ENCODE measurements around the gene FAM83G. TPM values are rescaled to one million over a fixed set of nuclear protein-coding genes. Genes with fewer than 3 reads are reported as not detected.
"Not testable (repeated sequence)": the region's sequence is repeated elsewhere in the genome, so short reads cannot be mapped to it uniquely, and the experiment has no call there.

The FAM83G gene
- total RNA-seq, result 1.8 TPM

DNA sequence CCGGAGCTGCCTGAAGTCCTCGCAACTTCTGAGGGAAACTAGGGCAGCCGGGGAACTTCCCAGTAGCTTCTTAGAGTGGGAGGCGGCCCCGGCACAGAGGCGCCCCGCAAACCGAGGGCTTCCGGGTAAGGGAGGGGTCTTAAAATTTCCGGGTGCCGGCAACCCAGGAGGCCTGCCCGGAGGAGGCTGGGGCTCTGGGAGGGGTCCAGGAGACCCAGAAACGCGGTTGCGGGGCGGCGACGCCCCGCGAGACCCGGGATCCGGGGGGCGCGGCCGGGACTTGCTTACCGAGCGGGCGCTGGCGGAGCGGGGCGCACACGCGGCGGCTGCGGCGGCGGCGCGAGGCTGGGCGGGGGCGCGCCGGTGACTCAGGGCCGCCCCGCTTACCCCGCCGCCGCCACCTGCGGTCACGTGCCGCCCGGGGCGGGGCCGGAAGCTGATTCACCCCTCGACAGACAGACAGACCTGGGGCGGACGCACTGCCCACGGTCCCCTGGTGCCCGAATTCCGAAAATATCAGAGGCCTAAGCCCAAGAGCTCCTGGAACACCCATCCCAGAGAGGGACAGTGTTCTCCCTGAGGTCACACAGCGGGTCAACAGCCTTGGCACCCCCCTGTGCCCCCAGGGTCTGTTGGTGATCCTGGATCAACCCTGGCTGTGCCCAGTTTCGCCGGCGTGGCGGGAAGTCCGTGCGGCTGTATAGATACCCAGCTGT lies at the start of gene FAM83G:
Gene FAM83G, minus strand, starts transcription at position 344 of the 716 bp plus-strand sequence. CDS start 723 bp downstream, outside the sequence.
- DNase-seq (ENCODE audit: low spot score) (peak; percentile 73), ATAC-seq (peak; percentile 57)
- intact Hi-C loops (cut with DNase I), result no loop called here

DNA sequence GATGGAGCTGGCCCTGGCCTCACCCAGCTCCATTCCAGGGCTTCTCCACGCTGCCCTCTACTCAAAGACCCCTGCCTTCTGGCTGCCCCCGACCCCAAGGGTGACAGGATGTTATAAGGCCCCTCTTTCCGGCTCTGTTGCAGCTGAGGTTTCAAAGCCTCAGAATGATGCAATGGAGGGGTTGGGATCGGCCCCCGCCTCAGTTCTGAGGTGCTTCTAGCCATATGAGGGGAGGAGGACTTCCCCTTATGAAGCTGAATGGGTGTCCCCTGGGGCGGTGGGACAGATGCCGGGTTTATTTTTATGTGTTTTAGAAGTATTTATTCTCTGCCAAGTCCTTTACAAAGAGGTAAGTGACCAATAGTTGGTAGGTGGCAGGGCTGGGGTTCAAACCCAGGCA lies 44.3 kb upstream of the FAM83G start:
- intact Hi-C loops (cut with DNase I); ATAC-seq; DNase-seq (ENCODE audit: low spot score): not testable (repeated sequence)

DNA sequence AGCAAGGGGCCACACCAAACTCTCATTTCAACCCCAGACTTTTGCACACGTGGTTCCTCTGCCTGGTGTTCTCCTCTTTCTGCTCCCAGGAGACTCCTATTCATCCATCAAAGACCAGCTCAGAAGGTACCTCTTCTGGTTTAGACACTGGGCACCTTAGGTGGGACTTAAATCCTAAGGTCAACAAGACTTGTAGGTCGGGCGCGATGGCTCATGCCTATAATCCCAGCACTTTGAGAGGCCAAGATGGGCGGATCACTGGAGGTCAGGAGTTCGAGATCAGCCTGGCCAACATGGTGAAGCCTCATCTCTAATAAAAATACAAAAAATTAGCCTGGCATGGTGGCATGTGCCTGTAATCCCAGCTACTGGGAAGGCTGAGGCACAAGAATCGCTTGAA lies 42.9 kb upstream of the FAM83G start:
- DNase-seq (ENCODE audit: low spot score); ATAC-seq; intact Hi-C loops (cut with DNase I): not testable (repeated sequence)

GRCh38 chr17:19046782-19047375 lies 42.3 kb upstream of the FAM83G start, which contains the start of gene GRAP:
TSS of gene GRAP (minus strand) at chr17:19046957. CDS start at chr17:19046926, 31 bp downstream.
- ATAC-seq, result peak; percentile 31
- DNase-seq (ENCODE audit: low spot score); intact Hi-C loops (cut with DNase I): not testable (repeated sequence)

GRCh38 chr17:19044643-19045042 lies 40.1 kb upstream of the FAM83G start:
- DNase-seq (ENCODE audit: low spot score); ATAC-seq; intact Hi-C loops (cut with DNase I): not testable (repeated sequence)

GRCh38 chr17:19043032-19043431 lies 38.5 kb upstream of the FAM83G start:
- intact Hi-C loops (cut with DNase I); ATAC-seq; DNase-seq (ENCODE audit: low spot score): not testable (repeated sequence)

DNA sequence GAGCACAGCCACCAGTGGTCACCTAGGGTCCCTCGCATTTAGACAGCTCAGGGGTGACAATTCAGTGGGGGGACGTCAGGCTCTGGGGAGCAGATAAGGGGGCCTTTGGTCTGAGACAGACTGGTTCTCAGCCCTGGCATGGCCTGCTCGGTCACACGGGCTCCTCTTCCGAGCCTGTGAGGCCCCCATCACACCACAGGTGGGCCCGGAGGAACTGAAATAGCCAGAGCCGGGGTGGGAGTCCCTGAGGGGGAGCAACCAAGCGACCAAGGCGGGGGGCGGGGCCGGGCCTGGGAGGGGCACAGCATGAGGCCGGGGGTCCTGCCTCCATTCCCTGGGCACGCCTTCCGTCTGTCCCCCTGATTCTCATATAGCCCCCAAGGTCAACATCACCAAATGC lies 37.8 kb upstream of the FAM83G start:
- intact Hi-C loops (cut with DNase I); DNase-seq (ENCODE audit: low spot score); ATAC-seq: not testable (repeated sequence)

DNA sequence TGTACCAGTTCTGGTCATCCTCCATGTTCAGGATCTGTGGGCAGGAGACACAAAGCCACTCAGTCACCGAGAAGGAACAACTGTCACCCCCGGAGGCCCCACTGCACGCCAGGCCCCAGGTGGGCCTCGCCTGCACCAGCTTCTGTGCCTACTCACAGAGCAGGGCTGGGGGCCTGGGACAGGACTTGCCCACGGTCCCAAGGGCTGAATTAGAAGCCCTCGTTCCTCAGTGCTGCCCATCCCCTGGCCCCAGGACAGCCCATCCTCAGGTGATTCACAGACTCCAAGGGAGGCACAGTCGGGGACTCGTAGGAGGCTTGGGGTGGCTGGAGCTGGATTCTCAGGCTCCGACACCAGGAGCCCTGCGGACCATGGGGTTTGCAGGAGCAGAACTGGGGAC lies 37.3 kb upstream of the FAM83G start:
- intact Hi-C loops (cut with DNase I); ATAC-seq: not testable (repeated sequence)
- DNase-seq (ENCODE audit: low spot score), result peak; percentile 12

- DNase-seq (ENCODE audit: low spot score); intact Hi-C loops (cut with DNase I); ATAC-seq: not testable (repeated sequence)
Measured at GRCh38 chr17:19040350-19040749, 35.8 kb upstream of the FAM83G start.

DNA sequence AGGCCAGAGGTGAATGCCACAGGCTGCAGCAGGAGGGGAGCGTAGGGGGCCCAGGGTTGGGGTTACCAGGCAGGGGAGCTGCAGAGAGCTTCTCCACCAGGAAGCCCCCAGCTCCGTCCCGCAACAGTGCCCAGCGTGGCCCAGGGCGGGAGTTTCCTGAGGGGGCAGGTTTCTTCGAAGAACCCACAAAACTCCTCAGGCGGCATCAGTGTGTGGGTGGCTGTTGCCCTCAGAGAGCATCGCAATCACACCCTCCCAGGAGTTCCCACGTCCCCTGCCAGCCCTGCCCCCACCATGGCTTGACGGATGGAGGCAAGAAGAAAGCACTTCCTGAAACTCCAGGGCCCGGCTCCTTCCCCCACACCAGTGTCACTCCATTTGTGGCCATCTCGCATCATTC lies 34.2 kb upstream of the FAM83G start:
- ATAC-seq; DNase-seq (ENCODE audit: low spot score); intact Hi-C loops (cut with DNase I): not testable (repeated sequence)

DNA sequence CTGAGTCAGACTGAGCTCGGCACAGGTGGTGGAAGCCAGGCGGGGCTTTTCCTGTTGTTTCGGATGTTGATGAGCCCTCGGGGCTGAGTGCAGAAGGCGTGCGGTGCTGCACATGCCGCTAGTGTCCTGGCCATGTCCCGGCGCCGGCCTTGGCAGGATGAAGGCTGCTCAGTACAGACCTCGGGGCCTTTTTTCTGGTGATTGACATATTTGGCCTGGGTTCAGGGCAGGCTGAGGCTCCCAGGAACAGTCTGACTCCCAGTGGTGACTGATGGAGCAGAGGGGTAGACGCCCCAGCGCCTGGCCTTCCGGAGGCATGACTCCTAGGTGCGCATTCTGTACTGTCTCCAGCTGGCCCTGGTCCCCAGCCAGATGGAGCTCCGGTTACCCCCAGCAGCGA lies 33.4 kb upstream of the FAM83G start:
- DNase-seq (ENCODE audit: low spot score); intact Hi-C loops (cut with DNase I): not testable (repeated sequence)
- peak; percentile 24 for ATAC-seq

DNA sequence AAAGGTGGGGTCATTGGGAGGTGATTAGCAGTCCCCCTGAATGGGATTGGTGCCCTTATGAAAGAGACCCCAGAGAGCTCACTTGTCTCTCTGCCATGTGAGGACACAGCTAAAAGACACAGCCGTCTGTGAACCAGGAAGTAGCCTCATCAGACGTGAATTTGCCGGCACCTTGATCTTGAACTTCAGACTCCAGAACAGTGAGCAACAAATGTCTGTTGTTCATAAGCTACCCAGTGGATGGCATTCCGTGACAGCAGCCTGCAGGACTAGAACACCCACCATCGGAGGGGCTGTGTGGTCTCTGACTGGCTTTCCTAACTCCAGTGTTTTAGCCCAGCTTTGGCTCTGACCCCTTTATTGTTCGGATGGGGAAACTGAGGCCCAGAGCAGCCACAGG lies 33.0 kb upstream of the FAM83G start:
- DNase-seq (ENCODE audit: low spot score); ATAC-seq; intact Hi-C loops (cut with DNase I): not testable (repeated sequence)

GRCh38 chr17:19036186-19036585 lies 31.6 kb upstream of the FAM83G start:
- DNase-seq (ENCODE audit: low spot score); ATAC-seq; intact Hi-C loops (cut with DNase I): not testable (repeated sequence)

DNA sequence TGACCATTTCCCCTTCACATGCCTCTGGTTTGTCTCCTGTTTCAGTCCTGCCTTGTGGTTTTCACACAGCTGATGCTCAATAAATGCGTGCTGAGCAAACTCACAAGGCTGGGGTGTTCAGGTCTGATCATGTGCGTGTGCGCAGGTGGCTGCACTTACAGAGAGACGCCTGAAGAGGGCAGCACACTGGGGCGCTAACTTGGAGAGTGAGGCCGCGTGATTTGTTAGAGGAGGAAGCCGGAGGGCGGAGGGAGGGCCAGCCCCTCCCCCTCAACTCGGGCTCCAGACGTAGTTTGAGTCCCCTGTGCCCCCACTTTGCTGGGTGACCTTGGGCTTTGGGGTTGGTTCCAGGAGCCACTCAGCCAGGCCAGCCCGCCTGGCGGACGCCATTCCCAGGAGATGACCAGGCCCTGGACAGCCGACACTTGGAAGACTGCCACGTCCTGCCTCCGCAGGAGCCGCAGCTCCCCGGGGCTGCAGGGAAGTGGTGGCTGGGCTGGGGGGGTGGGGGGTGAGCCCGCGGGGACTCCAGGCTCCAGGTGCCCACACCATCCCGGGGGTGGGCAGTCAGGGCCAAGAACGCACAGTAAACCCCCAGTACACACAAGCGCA lies 27.9 kb upstream of the FAM83G start:
- peak; percentile 90 for ATAC-seq
- intact Hi-C loops (cut with DNase I); DNase-seq (ENCODE audit: low spot score): not testable (repeated sequence)

DNA sequence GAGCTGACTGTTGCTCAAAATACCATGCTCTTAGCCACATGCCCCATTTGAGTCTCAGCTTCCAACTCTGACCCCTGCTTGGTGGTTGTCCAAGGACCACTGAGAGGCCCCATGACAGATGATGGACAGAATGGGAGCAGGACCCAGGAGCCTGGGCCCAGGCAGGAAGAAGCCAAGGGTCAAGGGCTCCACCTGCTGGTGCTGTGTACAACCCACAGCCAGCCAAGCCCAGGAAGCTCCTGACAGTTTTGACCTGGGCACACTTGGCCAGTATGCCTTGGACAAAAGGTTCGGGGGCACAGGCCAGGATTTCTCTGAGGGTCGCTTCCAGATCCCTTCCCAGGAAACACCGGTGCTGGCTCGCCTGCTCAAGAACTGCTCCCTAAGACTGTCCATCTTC lies 27.2 kb upstream of the FAM83G start:
- DNase-seq (ENCODE audit: low spot score), result peak; percentile 76
- ATAC-seq, result peak; percentile 87
- intact Hi-C loops (cut with DNase I), result not testable (repeated sequence)

GRCh38 chr17:19030771-19031449 lies 26.3 kb upstream of the FAM83G start:
- intact Hi-C loops (cut with DNase I); ATAC-seq; DNase-seq (ENCODE audit: low spot score): not testable (repeated sequence)

- DNase-seq (ENCODE audit: low spot score); intact Hi-C loops (cut with DNase I); ATAC-seq: not testable (repeated sequence)
Measured at GRCh38 chr17:19029740-19030139, 25.2 kb upstream of the FAM83G start.

DNA sequence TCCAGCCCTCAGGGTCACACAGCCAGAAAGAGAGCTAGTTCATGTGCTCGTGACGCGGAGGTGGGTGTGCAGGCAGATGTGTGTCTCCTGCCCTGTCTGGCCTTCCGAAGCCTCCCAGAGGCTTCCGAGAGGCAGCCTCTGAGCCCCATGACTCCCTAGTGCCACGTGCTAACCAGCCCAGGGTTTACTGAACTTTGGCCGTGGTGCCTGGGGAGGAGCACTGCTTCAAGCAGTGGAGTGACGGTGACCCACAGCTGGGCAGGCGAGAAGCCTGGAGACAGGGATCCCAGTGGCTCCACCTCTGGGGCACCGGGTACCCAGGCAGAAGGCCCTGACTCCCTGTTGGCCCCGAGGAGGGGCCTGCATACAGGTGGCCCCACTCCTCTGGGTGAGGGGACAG lies 24.1 kb upstream of the FAM83G start:
- ATAC-seq; DNase-seq (ENCODE audit: low spot score); intact Hi-C loops (cut with DNase I): not testable (repeated sequence)

All from sciatic nerve (tissue), 2 donors.